Calu3 (cell line): ENCODE measurements around the gene ZFP36L2. TPM values are rescaled to one million over a fixed set of nuclear protein-coding genes. Genes with fewer than 3 reads are reported as not detected.

Experiments used
- BruUV-seq: library from RNA; stranded (reverse); fragments of 400-500 nt; replicated peaks from 2 replicates; lab custom pipeline; 2021; lab: Mats Ljungman, UMichigan
- CTCF ChIA-PET: fragments of 300-600 bp; sonication (Branson Sonifier 250); formaldehyde crosslinking; loops from one replicate; lab custom pipeline; 2022; ENCODE audit warnings: antibody characterized with exemption; lab: Charles Lee
- DNase-seq: peaks from one replicate; pipeline ENCODE4 v3.0.0; 2022
- H3K27ac Mint-ChIP-seq: one replicate; pipeline ENCODE4 v1.8.0; 2022; ENCODE audit warnings: mixed read lengths; ENCODE audit not compliant: unreplicated experiment
- H3K27me3 Mint-ChIP-seq: one replicate; pipeline ENCODE4 v1.8.0; 2022; ENCODE audit warnings: mixed read lengths; ENCODE audit not compliant: unreplicated experiment
- H3K36me3 Mint-ChIP-seq: one replicate; pipeline ENCODE4 v1.8.0; 2022; ENCODE audit warnings: mild to moderate bottlenecking, moderate library complexity, mixed read lengths; ENCODE audit not compliant: insufficient read depth, unreplicated experiment
- H3K4me1 Mint-ChIP-seq: one replicate; pipeline ENCODE4 v1.8.0; 2022; ENCODE audit warnings: mild to moderate bottlenecking, low read depth, mixed read lengths; ENCODE audit not compliant: unreplicated experiment
- H3K4me3 Mint-ChIP-seq: one replicate; pipeline ENCODE4 v1.8.0; 2022; ENCODE audit warnings: mild to moderate bottlenecking, low read depth, moderate library complexity, mixed read lengths; ENCODE audit not compliant: unreplicated experiment
- H3K9me3 Mint-ChIP-seq: one replicate; pipeline ENCODE4 v1.8.0; 2022; ENCODE audit warnings: low read depth, mixed read lengths; ENCODE audit not compliant: unreplicated experiment
- CTCF ChIP-seq: fragments of 200-600 bp; IDR thresholded peaks from one replicate; pipeline ENCODE4 v1.8.0; 2022; ENCODE audit warnings: antibody characterized with exemption; ENCODE audit not compliant: unreplicated experiment
- intact Hi-C: fragments of 100-400 bp; cut with micrococcal nuclease; formaldehyde crosslinking; loops from one replicate; pipeline ENCODE4 v1.10.0; 2022; ENCODE audit not compliant: unreplicated experiment
- total RNA-seq: library from RNA; stranded (reverse); gene quantifications from 2 replicates; pipeline ENCODE4 v1.2.3, GENCODE V29; 2022

ZFP36L2 gene
- total RNA-seq, 1 experiment from 2014 or later = 90.7 TPM

GRCh38 chr2:43188561-43189386 is 37.6 kb downstream of the ZFP36L2 start:
- Mint-ChIP-seq H3K27ac (no peak overlapping the region), H3K4me1 (peaks cover 40% of the 10 kb centered on the region), H3K9me3 (no peaks in the 10 kb centered on the region), H3K4me3 (no peak overlapping the region), H3K27me3 (no peaks in the 10 kb centered on the region), H3K36me3 (peaks cover 16% of the 10 kb centered on the region)
- BruUV-seq = no TSS peak
- intact Hi-C loops = no loop called here
- no peak for TF ChIP-seq CTCF
- CTCF ChIA-PET = interaction anchor here (0.7 kb wide), 1 partner anchor 178 kb away, joined by 4 read pairs; no protein-coding TSS in a partner anchor
- no peak for DNase-seq

- no peak for DNase-seq
- no peak for TF ChIP-seq CTCF
- H3K27me3 Mint-ChIP-seq = no peaks in the 10 kb centered on the region
- no TSS peak for BruUV-seq
- peaks cover 36% of the 10 kb centered on the region for H3K4me1 Mint-ChIP-seq
- H3K36me3 Mint-ChIP-seq = peaks cover 11% of the 10 kb centered on the region
- intact Hi-C loops = no loop called here
- H3K27ac Mint-ChIP-seq = no peak overlapping the region
- no peaks in the 10 kb centered on the region for H3K9me3 Mint-ChIP-seq
- CTCF ChIA-PET = no interaction called here
- no peak overlapping the region for H3K4me3 Mint-ChIP-seq
Measured at GRCh38 chr2:43186679-43187374, 39.6 kb downstream of the ZFP36L2 start.

- no peaks in the 10 kb centered on the region for H3K27me3 Mint-ChIP-seq
- no TSS peak for BruUV-seq
- H3K4me3 Mint-ChIP-seq = no peak overlapping the region
- H3K36me3 Mint-ChIP-seq = peaks cover 15% of the 10 kb centered on the region
- CTCF ChIA-PET = interaction anchor here (0.6 kb wide), 1 partner anchor 26 kb away, joined by 4 read pairs; no protein-coding TSS in a partner anchor
- intact Hi-C loops = no loop called here
- no peak overlapping the region for H3K27ac Mint-ChIP-seq
- no peaks in the 10 kb centered on the region for H3K9me3 Mint-ChIP-seq
- DNase-seq = no peak
- TF ChIP-seq CTCF = no peak
- peaks cover 36% of the 10 kb centered on the region for H3K4me1 Mint-ChIP-seq
Measured at GRCh38 chr2:43186321-43186678, 40.1 kb downstream of the ZFP36L2 start.

- H3K4me1 Mint-ChIP-seq = peaks cover 47% of the 10 kb centered on the region
Measured at GRCh38 chr2:43185146-43185545, 41.3 kb downstream of the ZFP36L2 start.

More at GRCh38 chr2:43185146-43185545, 41.3 kb downstream of the ZFP36L2 start:
- DNase-seq = no peak
- H3K4me3 Mint-ChIP-seq = no peak overlapping the region
- intact Hi-C loops = no loop called here
- no peak for TF ChIP-seq CTCF
- no TSS peak for BruUV-seq
- H3K36me3 Mint-ChIP-seq = peaks cover 20% of the 10 kb centered on the region
- H3K9me3 Mint-ChIP-seq = no peaks in the 10 kb centered on the region
- CTCF ChIA-PET = interaction anchor here (1.0 kb wide), 1 partner anchor 9 kb away, joined by 3 read pairs; no protein-coding TSS in a partner anchor
- peak overlapping the region; percentile 84 for H3K27ac Mint-ChIP-seq
- H3K27me3 Mint-ChIP-seq = no peaks in the 10 kb centered on the region
